Activated CD4-positive, alpha-beta T cell treated with anti-CD3 and anti-CD28 coated beads for 1 hour (primary cell): Measurements from ENCODE around the gene GSDMA.
"Not testable (repeated sequence)": the region's sequence is repeated elsewhere in the genome, so short reads cannot be mapped to it uniquely, and the experiment has no call there.

Source experiments
- DNase-seq: peaks from one replicate; pipeline ENCODE4 v3.0.0-alpha.2; 2020

The GSDMA gene

GRCh38 chr17:39999067-39999466 lies 36.3 kb downstream of the GSDMA start:
- no peak for DNase-seq

GRCh38 chr17:40000161-40000560 lies 37.4 kb downstream of the GSDMA start:
- no peak for DNase-seq

- DNase-seq = not testable (repeated sequence)
Observed at GRCh38 chr17:40001335-40001734, 38.5 kb downstream of the GSDMA start.

GRCh38 chr17:40004072-40004471 lies 41.3 kb downstream of the GSDMA start:
- DNase-seq = no peak

GRCh38 chr17:40004712-40005111 lies 41.9 kb downstream of the GSDMA start:
- no peak for DNase-seq

- no peak for DNase-seq
Observed at GRCh38 chr17:40005520-40005919, 42.7 kb downstream of the GSDMA start.

GRCh38 chr17:40010946-40011500 lies 48.2 kb downstream of the GSDMA start:
- not testable (repeated sequence) for DNase-seq

GRCh38 chr17:40012017-40012647 lies 49.3 kb downstream of the GSDMA start:
- DNase-seq = not testable (repeated sequence)

GRCh38 chr17:40014375-40014980 lies 51.7 kb downstream of the GSDMA start:
- DNase-seq = no peak

- no peak for DNase-seq
Observed at GRCh38 chr17:40015005-40015997, 52.5 kb downstream of the GSDMA start, which contains the start of gene CSF3. Gene CSF3 (plus strand): TSS chr17:40015440. CDS start chr17:40015475, 35 bp downstream.

GRCh38 chr17:40015998-40016985 lies 53.5 kb downstream of the GSDMA start:
- DNase-seq = no peak

- DNase-seq = no peak
Observed at GRCh38 chr17:40017422-40018080, 54.7 kb downstream of the GSDMA start.

- no peak for DNase-seq
Observed at GRCh38 chr17:40018211-40019121, 55.7 kb downstream of the GSDMA start.

GRCh38 chr17:40019140-40019991 lies 56.6 kb downstream of the GSDMA start:
- no peak for DNase-seq

- no peak for DNase-seq
Observed at GRCh38 chr17:40020146-40020545, 57.3 kb downstream of the GSDMA start.

- no peak for DNase-seq
Observed at GRCh38 chr17:40021451-40021971, 58.7 kb downstream of the GSDMA start.

GRCh38 chr17:40022497-40022896 lies 59.7 kb downstream of the GSDMA start:
- DNase-seq = no peak

- no peak for DNase-seq
Observed at GRCh38 chr17:40022961-40023541, 60.2 kb downstream of the GSDMA start.
